ENCODE measurements around the gene TUBA1C.
"Not testable (repeated sequence)": the region's sequence is repeated elsewhere in the genome, so short reads cannot be mapped to it uniquely, and the experiment has no call there.

Gene TUBA1C

DNA sequence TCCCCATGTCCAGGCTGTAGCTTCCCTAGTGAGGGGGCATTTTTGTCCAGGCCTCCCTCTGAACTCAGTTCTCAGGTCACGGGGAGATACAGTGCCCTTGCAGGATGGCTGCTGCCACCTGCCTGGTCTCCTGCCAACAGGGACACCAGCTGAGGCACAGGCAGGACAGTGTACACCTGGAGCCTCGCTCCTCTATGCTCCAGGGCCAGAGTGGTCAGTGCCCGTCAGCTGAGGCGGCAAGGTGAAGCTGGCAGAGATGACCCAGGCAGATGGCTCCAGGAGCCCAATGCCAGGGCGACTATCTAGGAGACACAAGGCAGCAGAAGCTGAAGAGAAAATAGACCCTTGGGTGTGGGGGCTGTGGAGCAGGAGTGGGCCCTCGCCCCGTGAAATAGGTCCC is 12.6 kb downstream of the TUBA1C start:
- no peak for TF ChIP-seq CTCF (conservative IDR thresholded peaks at IDR 0.05; ENCODE audit: low read depth, low read length)
- DNase-seq (ENCODE audit: low read depth): no peak
- H3K4me3 ChIP-seq (ENCODE audit: low read length): no peak overlapping the region

DNA sequence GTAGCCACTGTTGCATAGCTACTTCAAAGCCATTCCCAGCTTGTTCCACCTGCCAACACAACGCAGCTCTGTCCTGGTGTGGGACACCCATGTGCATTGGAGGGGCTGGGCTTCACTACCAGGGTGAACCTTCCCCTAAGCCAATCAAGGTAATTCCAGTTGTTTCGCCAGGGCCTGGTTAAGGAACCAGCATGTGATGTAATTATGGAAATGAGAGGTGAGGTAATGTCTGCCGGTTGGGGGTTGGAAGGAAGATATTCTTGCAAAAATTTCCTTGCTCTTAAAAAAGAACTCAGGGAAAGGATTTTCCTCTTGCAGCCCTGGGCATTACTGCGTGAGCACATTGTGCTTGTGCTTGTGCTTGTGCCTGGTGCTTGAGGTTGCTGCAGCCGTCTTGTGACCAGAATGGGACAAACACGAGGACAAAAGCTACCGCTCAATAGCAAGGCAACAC is 14.9 kb downstream of the TUBA1C start:
- DNase-seq (ENCODE audit: low read depth): peak; percentile 63
- no peak overlapping the region for H3K4me3 ChIP-seq (ENCODE audit: low read length)
- no peak for TF ChIP-seq CTCF (conservative IDR thresholded peaks at IDR 0.05; ENCODE audit: low read depth, low read length)

- not testable (repeated sequence) for H3K4me3 ChIP-seq (ENCODE audit: low read length); DNase-seq (ENCODE audit: low read depth)
Measured at GRCh38 chr12:49280545-49280944, 15.7 kb downstream of the TUBA1C start.

DNA sequence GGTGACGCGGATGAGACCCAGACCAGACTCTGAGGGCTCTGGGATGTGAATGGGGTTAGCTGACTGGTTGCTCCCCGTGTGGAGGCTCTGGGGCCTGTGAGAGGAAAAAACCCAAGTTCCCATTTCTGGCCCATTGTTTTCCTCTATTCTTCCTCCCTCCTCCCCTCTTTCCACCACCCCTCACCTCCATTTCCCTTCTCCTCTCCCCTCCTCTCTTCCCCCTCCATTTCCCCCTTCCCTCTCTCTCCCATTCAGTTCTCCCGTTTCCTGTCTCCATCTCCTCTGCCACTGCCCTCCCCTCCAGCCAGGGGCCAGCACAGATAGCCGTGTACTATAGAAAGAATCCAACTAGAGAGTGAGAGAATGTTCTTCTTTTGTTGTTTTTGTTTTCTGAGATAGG is 17.4 kb downstream of the TUBA1C start:
- no peak for TF ChIP-seq CTCF (conservative IDR thresholded peaks at IDR 0.05; ENCODE audit: low read depth, low read length)
- H3K4me3 ChIP-seq (ENCODE audit: low read length): no peak overlapping the region
- no peak for DNase-seq (ENCODE audit: low read depth)

DNA sequence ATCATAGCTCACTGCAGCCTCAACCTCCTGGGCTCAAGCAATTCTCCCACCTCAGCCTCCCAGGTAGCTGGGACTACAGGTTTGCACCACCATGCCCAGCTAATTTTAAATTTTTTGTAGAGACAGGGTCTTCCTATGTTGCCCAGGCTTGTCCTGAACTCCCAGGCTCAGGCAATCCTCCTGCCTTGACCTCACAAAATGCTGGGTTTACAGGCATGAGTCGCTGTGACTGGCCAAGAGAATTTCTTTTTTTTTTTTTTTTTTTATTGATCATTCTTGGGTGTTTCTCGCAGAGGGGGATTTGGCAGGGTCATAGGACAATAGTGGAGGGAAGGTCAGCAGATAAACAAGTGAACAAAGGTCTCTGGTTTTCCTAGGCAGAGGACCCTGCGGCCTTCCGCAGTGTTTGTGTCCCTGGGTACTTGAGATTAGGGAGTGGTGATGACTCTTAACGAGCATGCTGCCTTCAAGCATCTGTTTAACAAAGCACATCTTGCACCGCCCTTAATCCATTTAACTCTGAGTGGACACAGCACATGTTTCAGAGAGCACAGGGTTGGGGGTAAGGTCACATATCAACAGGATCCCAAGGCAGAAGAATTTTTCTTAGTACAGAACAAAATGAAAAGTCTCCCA is 18.0 kb downstream of the TUBA1C start:
- DNase-seq (ENCODE audit: low read depth); H3K4me3 ChIP-seq (ENCODE audit: low read length): not testable (repeated sequence)

DNA sequence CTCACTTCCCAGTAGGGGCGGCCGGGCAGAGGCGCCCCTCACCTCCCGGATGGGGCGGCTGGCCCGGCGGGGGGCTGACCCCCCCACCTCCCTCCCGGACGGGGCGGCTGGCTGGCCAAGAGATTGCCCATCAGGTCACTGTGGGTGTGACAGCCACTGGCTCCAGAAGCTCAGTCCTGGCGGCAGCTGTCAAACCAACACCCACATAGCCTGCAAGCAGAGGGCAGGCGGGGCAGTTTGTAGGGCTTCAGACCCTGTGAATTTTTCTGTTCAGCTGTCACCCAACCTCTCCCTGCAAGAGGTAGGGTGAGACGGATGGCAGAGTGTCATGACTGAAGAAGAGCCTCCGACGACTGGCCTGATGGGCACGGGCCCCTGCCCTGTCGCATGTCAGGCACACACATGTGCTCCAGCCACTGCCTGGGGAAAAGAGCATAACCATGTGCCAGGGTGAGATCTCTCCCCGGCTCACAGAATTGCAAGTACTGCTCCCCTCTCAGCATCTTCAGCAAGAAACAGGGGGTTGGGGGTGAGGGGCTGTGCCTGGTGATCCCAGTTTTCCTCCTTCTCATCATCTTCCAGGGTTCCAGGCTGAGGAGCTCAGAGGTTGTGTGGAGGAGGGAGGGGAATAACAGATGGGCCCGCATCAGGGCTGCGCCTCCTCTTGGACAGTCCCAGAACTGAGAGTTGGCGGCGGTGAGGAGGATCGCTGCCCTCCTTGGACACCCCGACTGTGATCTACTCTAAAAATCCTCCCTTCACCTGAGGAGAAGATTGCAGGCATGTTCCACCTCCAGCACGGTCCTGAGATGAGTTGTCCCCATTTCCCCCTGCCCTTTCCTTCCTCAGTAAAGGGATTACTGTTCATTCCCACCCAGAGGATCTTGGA is 18.9 kb downstream of the TUBA1C start:
- no peak for DNase-seq (ENCODE audit: low read depth)
- H3K4me3 ChIP-seq (ENCODE audit: low read length): no peak overlapping the region
- peak; percentile 10 for TF ChIP-seq CTCF (conservative IDR thresholded peaks at IDR 0.05; ENCODE audit: low read depth, low read length)

- TF ChIP-seq CTCF (conservative IDR thresholded peaks at IDR 0.05; ENCODE audit: low read depth, low read length): no peak
- no peak overlapping the region for H3K4me3 ChIP-seq (ENCODE audit: low read length)
- no peak for DNase-seq (ENCODE audit: low read depth)
Measured at GRCh38 chr12:49284672-49285071, 19.8 kb downstream of the TUBA1C start.

GRCh38 chr12:49287876-49288275 is 23.0 kb downstream of the TUBA1C start:
- DNase-seq (ENCODE audit: low read depth): no peak
- TF ChIP-seq CTCF (conservative IDR thresholded peaks at IDR 0.05; ENCODE audit: low read depth, low read length): no peak
- H3K4me3 ChIP-seq (ENCODE audit: low read length): no peak overlapping the region

Measured in retinal pigment epithelial cell (primary cell).